ENCODE measurements around the gene MAPK9.
A peak's percentile ranks its signal among the peaks of the same experiment; 100 is the strongest.

The MAPK9 gene

DNA sequence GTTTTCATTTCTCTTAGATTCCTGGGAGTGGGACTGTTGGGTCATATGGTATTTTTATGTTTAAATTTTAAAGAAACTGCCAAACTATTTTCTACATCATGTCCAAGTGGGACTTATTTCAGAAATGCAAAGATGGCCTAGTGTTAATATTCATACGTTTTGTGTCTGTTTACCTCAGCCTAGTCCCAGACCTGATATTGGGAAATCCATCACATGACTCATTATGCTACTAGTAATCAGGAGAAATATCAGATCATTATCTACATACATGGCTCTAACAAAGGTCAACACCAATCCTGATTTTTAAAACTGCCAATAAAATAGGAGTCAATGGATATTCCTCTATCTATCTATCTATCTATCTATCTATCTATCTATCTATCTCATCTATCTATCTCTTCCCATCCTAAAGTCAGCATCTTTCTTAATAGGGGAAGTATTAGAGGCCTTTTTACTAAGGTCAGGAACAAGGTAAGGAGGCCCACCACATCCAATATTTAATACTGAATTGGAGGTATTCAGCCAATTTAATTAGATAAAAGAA lies 87.5 kb downstream of the MAPK9 start:
- no peak for DNase-seq (ENCODE audit: low read depth)

DNA sequence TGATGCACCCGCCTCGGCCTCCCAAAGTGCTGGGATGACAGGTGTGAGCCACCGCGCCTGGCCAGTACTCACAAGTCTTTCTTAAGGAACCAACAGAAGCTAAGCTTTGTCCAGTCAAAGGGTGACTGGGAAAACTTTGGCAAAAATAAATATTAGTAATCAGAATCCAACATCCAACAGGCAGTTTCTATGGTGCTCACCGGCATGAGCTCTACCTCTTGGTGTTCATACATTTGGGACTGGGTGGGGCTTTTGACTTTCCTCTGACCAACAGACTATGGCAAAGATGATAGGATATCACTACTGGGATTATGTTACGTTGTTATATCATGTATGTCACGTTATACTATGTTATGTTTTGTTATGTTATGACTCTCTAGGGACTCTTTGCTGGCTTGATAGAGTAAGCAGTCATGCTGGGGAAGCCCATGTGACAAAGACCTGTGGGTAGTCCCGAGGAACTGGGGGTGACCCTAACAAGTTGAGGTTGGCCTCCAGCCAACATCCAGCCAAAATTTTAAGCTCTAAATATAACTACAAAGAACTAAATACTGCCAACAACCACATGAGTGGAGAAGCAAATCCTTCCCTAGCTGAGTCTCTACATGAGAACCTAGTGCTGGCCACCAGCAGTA lies 88.8 kb downstream of the MAPK9 start:
- DNase-seq (ENCODE audit: low read depth): no peak

DNA sequence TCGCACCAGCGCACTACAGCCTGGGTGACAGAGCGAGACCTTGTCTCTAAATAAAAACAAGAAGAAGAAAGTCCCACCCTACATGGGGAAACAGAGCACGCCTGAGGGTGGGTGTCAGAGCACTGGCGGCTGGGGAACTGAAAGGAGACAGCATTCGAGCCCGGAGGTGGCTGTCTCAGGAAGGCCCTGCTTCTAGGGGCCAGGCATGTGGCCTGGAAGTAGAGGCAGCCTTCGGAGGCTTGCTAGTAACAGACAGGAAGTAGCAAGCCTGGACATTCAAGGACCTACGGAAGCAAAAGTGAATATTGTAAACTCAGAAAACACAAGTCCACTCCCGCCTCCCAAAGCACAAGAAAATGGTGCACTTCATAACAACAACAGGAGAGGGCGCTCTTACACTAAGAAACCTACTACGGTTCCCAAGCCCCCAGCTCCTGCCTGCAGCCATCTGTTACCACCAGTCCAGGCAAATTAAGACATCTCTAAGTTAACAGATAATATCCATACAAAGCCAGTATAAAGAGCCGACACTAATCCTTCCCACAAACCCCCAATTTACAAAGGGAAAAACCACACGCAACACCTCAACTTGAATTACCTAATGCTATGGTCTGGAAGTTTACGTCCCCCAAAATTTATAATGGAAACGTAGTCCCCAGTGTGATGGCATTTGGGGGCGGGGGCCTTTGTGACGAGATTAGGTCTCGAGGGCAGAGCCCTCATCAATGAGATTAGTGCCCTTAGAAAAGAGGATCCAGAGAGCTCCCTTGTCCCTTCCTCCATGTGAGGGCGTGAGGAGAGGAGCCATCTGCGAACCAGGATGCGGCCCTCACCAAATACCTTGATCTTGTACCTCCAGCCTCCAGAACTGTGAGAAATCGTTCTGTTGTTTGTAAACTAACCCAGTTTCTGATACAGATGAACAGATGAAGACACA lies 90.6 kb downstream of the MAPK9 start:
- peak; percentile 34 for DNase-seq (ENCODE audit: low read depth)

DNA sequence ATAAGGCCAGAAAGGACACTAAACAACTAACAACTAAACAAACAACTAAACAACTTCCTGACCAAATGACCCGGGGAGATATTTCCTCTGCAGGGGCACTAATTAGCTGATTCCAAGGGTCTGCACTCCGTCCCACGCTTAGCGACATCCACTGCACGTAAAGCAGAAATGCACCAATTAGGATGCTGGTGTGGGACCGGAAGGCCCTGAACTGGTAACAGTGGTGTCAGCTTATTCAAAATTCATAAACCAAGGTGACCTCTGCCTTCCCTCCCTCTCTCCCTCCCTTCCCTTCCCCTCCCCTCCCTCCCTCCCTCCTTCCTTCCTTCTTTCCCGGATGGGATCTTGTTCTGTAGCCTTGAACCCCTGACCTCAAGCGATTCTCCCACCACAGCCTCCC lies 92.5 kb downstream of the MAPK9 start:
- DNase-seq (ENCODE audit: low read depth): no peak

DNA sequence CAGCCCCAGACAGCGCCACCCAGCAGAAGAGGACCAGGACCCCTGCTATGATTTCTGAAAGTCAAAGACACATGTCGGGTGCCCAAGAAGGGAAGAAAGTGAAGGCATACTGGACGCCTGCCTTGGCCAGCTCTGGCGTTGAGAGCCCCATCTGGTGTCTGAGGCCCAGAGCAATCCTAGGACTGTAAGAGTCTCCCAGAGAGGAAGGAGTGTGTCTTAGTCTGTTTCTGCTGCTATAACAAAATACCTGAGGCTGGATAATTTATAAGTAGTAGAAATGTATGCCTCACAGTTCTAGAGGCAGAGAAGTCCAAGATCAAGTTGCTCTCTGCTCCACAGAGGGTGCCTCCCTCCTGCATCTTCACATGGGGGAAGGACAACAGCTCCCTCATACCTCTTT lies 93.7 kb downstream of the MAPK9 start:
- no peak for DNase-seq (ENCODE audit: low read depth)

DNA sequence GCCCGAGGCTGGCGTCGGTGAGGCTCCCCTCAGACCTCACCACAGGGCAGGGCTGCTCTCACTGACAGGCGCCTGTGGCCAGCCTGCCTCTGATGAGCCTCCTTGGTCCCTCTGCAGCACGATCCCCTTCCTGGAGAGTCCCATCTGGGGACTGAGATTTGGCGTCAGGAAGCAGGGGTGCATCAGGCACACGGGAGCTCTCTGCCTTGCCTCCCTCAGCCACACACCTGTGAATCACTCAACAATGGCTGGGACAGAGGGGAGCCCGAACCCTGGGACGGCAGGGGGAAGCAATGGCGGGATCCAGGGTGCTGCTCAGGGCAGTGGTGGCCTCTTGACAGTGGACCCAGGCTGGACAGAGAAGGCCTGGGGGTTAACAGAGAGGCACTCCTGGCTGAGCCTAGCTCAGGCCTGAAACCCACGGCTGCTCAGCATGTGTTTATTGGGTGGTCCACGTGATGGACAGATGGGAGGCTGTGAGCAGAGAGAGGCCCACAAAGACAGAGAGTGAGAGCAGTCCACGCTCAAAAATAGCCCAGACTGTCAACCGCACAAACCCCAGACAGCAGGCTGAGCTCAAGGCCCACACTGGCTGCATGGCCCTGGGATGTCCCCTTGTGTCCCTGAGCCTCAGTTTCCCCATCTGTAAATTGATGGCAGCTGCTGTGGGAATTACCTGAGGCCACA lies 94.7 kb downstream of the MAPK9 start:
- no peak for DNase-seq (ENCODE audit: low read depth)

DNA sequence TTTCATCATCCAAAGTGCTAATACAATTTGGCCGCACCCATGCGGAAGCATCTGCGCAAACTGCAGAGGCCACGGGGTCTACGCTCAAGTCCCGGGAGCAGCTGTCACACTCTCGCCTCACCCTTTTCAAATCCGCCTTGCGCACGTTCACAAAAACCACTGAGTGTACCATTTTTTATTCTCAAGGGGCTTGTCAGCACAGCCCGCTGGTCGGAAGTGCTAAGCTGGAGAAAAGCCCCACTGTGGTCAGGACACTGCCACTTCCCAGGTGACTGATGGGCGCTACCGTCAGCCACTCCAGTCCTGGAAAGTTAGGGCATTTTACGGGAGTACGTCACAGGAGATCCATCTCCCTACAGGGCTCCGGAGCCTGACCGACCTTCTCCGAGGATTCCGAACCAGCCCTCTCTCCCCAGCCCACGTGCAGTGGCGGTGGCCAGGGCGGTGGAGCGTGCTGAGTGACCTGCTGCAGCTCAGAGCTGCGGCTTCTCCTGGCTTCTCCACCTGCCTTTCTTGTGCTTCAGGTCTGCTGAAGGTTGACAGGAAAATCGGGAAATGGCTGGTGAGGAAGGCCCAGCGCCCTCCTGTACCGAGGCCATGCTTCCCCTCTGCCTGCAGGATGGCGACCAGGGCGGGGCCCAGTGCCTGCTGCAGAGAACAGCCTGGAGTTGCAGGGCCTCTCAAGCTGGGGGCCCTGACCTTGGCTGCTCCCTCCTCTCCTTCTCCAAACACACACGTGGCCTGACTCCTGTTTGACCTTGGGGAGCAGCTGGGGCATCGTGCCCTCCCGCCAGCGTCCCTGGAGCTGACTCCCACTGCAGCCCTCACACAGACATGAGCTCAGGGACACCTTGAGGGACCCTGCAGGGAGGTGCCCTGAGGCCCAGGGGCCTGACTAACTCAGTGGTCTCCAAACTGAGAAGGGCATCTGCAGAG lies 97.2 kb downstream of the MAPK9 start:
- no peak for DNase-seq (ENCODE audit: low read depth)

DNA sequence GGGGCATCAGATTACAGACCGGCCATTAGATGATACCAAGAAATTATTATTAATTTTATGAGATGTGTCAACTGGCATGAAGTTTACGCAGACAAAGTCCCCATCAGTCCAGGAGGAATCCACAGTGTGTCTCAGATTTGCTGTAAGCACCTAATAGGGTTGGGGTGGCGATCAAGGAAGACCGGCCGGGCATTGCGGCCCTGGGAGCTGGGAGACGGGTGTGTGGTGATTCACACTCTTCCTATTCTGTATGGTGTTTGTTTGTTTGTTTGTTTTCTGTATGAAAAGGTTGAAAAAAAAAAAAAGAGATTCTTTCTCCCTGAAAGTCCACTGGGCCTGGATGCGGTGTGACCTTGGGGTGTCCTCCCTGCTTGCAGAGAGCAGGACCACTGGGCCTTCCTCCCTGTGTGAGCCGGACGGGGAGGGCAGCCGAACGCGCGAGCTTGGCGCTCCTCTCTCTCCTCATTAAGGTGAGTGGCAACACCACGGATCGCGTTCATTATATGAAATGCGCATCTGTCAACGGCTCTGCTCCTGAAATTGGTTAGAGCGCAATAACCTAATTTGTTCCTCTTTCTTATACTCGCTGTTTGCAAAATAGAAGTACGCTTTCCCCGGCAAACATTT lies 98.0 kb downstream of the MAPK9 start:
- no peak for DNase-seq (ENCODE audit: low read depth)

DNA sequence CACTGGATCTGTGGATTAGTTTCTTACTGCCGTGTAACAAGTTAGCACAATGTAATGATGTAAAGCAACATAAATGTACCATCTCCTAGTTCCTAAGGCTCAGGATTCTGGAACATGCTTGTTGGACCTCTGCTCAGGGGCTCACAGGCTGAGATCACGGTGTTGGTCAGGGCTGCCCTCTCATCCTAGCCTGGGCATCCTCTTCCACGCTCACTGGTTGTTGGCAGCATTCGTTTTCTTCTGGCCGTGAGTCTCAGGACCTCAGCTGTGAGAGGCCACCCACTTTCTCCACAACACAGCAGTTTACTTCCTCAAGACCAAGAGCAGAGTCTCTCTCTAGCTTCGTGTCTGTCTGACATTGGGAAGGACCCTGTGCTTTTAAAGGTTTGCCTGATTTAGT lies 100.2 kb downstream of the MAPK9 start:
- DNase-seq (ENCODE audit: low read depth): no peak

DNA sequence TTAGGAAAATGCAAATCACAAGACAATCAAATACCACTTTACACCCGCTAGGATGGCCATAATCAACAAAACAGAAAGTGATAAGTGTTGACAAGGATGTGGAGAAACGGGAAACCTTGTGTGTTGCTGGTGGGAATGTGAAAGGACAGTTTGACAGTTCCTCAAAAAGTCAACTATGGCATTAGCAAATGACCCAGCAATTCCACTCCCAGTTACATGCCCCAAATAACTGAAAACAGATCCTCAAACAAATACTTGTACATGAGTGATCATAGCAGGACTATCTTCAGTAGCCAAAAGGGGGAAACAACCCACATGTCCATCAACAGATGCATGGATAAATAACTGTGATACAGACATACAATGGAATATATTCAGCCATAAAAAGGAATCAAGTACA lies 104.1 kb downstream of the MAPK9 start:
- no peak for DNase-seq (ENCODE audit: low read depth)
